Stomach (tissue), 4 donors: ENCODE data around the gene SDF2L1.

Source experiments
- EP300 ChIP-seq: sonication (generic); formaldehyde crosslinking; IDR thresholded peaks from one replicate; pipeline ENCODE4 v1.6.1; 2017; ENCODE audit warnings: antibody characterized with exemption
- POLR2A ChIP-seq, 4 donors: fragments of 450-650 bp; IDR thresholded peaks; one replicate each; pipeline ENCODE4 v1.6.1; 2016; ENCODE audit warnings: antibody characterized with exemption in 4 of 4, control low read depth in 2 of 4, mild to moderate bottlenecking in 1 of 4, moderate library complexity in 1 of 4
- POLR2AphosphoS5 ChIP-seq, 3 donors: sonication (generic); formaldehyde crosslinking; IDR thresholded peaks; one replicate each; pipeline ENCODE4 v1.6.1; 2016; ENCODE audit warnings: antibody characterized with exemption in 3 of 3
- TF ChIP-seq, protein P1 (sequence below), 7 experiments: fragments of 450-650 bp in 4 of 7; fragments of 200-600 bp in 3 of 7; sonication (generic) in 3 of 7; IDR thresholded peaks; one replicate each; pipeline ENCODE4 v1.5.1; 2016 to 2019; ENCODE audit warnings: antibody characterized with exemption in 7 of 7, control low read depth in 2 of 7, mild to moderate bottlenecking in 1 of 7

DNA sequence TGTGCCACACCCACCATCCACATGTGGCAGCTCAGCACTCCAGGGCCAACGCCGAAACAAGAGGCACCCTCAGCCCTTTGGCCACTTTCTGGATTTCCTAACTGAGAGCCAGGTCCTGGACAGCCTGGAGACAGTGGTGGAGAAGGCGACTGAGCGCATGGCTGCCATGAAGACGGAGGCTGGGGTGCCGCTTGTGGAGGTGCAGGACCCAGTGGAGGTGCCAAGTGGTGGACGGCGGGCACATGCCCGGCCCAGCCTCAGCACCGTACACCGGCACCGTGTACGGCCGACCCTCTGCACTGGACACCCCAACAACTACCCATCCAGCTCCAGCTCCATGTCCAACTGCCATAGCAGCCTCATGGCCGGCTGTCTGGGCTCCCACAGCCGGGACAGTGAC, 8.0 kb upstream of the SDF2L1 start:
- TF ChIP-seq POLR2AphosphoS5 (IDR thresholded peaks at IDR 0.05) (no peak), EP300 (no peak), POLR2A (IDR thresholded peaks at IDR 0.05) (no peak)
- TF ChIP-seq, protein P1, sequence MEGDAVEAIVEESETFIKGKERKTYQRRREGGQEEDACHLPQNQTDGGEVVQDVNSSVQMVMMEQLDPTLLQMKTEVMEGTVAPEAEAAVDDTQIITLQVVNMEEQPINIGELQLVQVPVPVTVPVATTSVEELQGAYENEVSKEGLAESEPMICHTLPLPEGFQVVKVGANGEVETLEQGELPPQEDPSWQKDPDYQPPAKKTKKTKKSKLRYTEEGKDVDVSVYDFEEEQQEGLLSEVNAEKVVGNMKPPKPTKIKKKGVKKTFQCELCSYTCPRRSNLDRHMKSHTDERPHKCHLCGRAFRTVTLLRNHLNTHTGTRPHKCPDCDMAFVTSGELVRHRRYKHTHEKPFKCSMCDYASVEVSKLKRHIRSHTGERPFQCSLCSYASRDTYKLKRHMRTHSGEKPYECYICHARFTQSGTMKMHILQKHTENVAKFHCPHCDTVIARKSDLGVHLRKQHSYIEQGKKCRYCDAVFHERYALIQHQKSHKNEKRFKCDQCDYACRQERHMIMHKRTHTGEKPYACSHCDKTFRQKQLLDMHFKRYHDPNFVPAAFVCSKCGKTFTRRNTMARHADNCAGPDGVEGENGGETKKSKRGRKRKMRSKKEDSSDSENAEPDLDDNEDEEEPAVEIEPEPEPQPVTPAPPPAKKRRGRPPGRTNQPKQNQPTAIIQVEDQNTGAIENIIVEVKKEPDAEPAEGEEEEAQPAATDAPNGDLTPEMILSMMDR (IDR thresholded peaks at IDR 0.05) = no peak
